Heart left ventricle (tissue), 13 donors: ENCODE data around the gene GRIA1.

Experiments used
- POLR2A ChIP-seq, 2 donors: fragments of 450-650 bp; IDR thresholded peaks; one replicate each; pipeline ENCODE4 v1.6.1; 2017; ENCODE audit warnings: antibody characterized with exemption in 2 of 2, mild to moderate bottlenecking in 2 of 2, moderate library complexity in 2 of 2
- TF ChIP-seq, protein P1 (sequence below), 12 donors: fragments of 200-600 bp; sonication (generic) in 4 of 12; IDR thresholded peaks; one replicate each; pipeline versions ENCODE4 v1.5.0 to v1.8.0; 2018 to 2022; ENCODE audit warnings: antibody characterized with exemption in 12 of 12, mild to moderate bottlenecking in 5 of 12
- donor health status: ischemic (EF 13 %, LVEDD 7.1; RV severe dilation, severe dysfunction).
- donor health status: DM: no; HTN: yes; CAD: no.
- donor health status: DM: no; HTN: no; CAD: no.
- donor health status: ischemic (EF 25% LVEDD 6.9; RV normal size, moderate dysfunction).
- donor health status: ischemic (EF 25% LVEDD 5.7; RV mildly dilated, moderate dysfunction).
- donor health status: ischemic (EF 35%, LVEDD 5.7; RV mildly dilated, moderate dysfunction).
- donor health status: nonischemic (EF 11% LVEDD 7.7; RV severe dilation, severe dysfunction).
- donor health status: DM: yes; HTN: yes; CAD: no.
- donor health status: PGD.
- donor health status: ischemic (EF 29% LVEDD 5.4; RV normal size, mild dysfunction).
- donor health status: nonischemic (EF 23%, LVEDD 6.1; RV moderate dilation, normal function).

DNA sequence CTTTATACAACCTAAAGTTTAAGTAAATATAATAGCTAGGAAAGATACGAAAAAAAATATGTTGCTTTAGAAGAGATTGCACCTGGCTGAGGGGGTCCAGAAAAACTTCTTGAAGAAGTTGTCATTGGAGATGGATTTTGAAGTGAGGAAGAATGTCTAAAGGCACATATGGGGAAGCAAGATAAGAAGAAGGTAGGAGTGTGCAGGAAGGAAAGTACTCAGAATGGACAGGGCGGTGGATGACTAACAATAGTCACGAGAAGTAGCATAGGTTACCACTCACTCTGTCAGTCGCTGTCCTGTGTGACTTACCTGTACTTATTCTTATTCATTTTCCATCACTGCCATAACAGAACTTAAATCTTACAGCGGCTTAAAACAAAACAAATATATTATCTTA is 251.6 kb downstream of the GRIA1 start:
- TF ChIP-seq, protein P1, sequence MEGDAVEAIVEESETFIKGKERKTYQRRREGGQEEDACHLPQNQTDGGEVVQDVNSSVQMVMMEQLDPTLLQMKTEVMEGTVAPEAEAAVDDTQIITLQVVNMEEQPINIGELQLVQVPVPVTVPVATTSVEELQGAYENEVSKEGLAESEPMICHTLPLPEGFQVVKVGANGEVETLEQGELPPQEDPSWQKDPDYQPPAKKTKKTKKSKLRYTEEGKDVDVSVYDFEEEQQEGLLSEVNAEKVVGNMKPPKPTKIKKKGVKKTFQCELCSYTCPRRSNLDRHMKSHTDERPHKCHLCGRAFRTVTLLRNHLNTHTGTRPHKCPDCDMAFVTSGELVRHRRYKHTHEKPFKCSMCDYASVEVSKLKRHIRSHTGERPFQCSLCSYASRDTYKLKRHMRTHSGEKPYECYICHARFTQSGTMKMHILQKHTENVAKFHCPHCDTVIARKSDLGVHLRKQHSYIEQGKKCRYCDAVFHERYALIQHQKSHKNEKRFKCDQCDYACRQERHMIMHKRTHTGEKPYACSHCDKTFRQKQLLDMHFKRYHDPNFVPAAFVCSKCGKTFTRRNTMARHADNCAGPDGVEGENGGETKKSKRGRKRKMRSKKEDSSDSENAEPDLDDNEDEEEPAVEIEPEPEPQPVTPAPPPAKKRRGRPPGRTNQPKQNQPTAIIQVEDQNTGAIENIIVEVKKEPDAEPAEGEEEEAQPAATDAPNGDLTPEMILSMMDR (IDR thresholded peaks at IDR 0.05), result no peak
- TF ChIP-seq POLR2A (IDR thresholded peaks at IDR 0.05), result no peak
